ENCODE data around the gene TMEM147.

Gene TMEM147

GRCh38 chr19:35521124-35521743 is 24.2 kb upstream of the TMEM147 start:
- DNase-seq: no peak

GRCh38 chr19:35522745-35523327 is 22.6 kb upstream of the TMEM147 start:
- no peak for DNase-seq

DNA sequence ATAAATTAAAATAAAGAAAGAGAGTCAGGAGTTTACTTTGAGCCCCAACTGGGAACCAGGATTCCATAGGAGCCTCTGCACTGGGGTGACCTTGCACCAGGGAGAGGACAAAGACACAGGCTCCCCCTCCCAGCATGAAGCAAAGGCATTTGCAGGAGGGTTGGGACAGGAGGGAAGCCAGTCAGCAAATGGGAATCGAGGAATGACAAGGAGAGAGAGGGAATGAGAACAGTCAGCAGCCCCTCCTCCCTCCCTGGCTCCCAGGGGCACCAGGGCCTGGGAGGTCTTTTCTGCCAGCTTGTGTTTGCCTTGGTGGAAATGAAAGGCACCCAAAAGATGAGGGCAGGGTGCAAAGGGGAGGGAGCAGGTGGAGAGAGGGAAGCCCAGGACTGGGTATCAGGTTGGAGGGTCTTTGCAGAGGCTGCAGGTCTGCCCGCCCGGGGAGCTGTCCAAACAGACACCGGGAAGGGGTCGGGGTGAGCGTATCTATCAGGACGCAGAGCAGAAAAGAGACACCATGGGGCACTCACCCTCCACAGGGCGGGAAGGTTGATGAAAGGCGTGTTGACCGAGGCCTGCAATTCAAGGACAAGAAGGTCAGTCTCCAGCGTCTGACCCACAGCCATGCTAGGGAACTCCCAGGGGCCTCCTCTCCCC is 21.1 kb upstream of the TMEM147 start:
- no peak for DNase-seq

- DNase-seq: no peak
Measured at GRCh38 chr19:35525873-35526272, 19.6 kb upstream of the TMEM147 start.

- no peak for DNase-seq
Measured at GRCh38 chr19:35528218-35529038, 17.0 kb upstream of the TMEM147 start, which contains the start of gene SBSN. SBSN (minus strand) TSS chr19:35528311; CDS start chr19:35528281, 30 bp downstream.

- no peak for DNase-seq
Measured at GRCh38 chr19:35529241-35530218, 15.9 kb upstream of the TMEM147 start.

DNA sequence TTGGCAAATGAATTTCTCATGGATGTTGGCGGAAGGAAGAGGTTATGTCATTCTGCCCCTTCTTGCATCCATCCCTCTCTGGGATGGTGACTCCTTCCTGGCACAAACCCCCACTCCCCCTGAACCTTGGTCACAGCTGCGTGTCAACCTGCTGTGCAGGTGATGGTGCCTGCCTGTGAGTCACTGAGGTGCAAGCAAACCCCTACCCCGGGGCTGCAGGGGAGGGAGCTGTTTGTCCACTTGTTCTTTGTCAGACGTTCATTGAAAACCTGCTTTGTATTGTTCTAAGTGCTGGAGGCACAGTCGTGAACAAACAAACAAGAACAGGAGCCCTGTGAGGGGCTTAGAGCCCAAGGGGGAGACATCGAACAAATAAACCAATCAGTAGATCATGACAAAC is 14.1 kb upstream of the TMEM147 start:
- DNase-seq: no peak

GRCh38 chr19:35533201-35533821 is 12.1 kb upstream of the TMEM147 start, which contains the start of gene GAPDHS:
GAPDHS (plus strand) TSS chr19:35533456; CDS start chr19:35533528, 72 bp downstream.
- no peak for DNase-seq

GRCh38 chr19:35533822-35534392 is 11.5 kb upstream of the TMEM147 start:
- peak; percentile 55 for DNase-seq

- DNase-seq: no peak
Measured at GRCh38 chr19:35534803-35535480, 10.5 kb upstream of the TMEM147 start.

DNA sequence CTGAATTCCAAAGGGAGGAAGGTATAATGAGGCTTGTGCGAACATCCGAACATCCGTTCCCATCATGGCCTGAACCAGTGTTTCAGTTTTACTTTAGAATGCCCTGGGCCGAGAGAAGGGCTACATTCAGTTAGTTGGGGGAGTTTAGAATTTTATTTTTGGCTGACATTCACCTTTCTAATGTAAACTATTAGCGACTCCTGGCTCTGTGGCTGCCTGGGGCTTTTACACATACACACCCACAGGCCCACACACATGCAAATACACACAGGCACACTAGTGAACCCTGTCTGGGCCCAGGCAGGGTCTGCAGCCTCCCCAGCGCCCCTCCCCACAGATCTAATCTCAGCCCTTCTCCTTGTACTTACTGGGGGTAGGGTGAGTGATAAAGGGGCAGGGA is 6.1 kb upstream of the TMEM147 start:
- DNase-seq: no peak

GRCh38 chr19:35539850-35540249 is 5.6 kb upstream of the TMEM147 start:
- no peak for DNase-seq

GRCh38 chr19:35540356-35540927 is 5.0 kb upstream of the TMEM147 start:
- no peak for DNase-seq

GRCh38 chr19:35542209-35542608 is 3.2 kb upstream of the TMEM147 start:
- DNase-seq: no peak

- DNase-seq: no peak
Measured at GRCh38 chr19:35543280-35544109, 1.9 kb upstream of the TMEM147 start.

DNA sequence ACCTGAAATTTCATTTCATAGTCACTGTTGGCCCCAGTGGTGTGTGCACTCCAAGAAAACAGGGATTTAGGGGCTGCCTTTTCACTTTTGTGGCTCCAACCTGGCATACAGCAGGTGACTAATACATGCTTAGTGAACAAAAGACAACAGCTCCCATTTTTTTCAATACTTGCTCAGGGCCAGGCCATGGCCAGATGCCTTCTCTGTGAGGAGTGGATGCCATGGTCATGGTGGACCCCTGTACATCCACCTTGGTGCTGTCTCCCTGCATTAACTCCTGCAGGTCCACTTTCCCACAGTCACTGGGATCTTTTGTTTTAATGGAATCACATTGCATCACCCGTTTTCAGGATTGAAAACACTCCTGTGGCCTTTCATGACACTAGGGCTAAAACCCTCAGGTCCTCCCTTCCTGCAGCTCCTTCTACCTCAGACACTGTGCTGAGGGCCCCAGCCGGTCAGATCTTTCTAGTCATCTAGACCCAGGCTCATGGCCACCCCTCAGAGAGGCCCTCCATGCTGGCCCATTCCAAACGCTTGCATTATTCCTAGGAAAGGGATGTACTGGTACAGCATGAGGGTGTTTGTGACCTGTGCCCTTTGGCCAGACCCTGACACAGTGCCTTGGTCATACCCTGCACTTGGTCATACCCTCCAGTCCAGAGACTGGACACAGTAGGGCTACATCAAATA is 1.2 kb upstream of the TMEM147 start:
- no peak for DNase-seq

DNA sequence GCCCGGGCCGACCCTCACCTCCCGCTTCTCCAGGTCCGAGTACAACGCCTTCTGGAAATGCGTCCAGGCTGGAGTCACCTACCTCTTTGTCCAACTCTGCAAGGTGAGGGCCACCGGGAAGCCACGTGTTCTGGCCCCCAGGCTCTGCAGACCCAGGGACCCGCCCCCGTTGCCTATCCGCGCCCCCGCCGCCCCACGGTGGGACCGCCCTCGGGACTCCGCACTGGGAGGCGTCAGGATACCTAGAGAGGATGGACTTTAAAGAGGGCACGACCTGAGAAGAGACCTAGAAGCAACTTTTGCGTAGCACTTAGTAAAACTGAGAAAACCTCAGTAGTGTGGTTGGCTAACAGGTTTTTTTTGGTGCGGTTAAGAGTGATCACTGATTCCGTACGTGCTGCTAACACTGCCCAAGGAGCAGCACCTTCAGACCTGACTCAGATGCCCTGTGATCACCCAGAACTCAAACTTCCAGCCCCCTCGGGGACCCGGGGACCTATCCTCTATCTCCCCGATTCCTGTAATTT is 492 bp downstream of the TMEM147 start:
- peak; percentile 61 for DNase-seq

DNA sequence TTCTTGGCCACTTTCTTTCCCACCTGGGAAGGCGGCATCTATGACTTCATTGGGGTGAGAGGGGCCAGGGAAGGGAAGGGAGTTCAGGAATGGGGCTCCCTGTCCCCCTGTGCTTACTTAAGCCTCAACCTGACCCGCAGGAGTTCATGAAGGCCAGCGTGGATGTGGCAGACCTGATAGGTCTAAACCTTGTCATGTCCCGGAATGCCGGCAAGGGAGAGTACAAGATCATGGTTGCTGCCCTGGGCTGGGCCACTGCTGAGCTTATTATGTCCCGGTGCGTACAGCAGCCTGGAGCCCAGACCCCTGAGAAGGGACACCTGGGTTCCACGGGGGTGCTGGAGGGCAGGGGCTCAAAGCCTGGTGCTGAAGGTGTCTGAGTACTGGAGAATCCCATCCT is 1.1 kb downstream of the TMEM147 start:
- DNase-seq: no peak
